Neural progenitor cell (in vitro differentiated cells): ENCODE measurements around the gene ZNF469. TPM values are rescaled to one million over a fixed set of nuclear protein-coding genes. Genes with fewer than 3 reads are reported as not detected.

ENCODE experiments used
- DNase-seq: peaks from one replicate; pipeline ENCODE4 v3.0.0-alpha.2; 2016; ENCODE audit warnings: low spot score
- H2AFZ ChIP-seq: fragments of 200-600 bp; sonication (generic); replicated peaks from 2 replicates; pipeline ENCODE4 v1.6.1; 2016; ENCODE audit warnings: antibody characterized with exemption
- H3F3A ChIP-seq: fragments of 200-600 bp; sonication (generic); 2 replicates; pipeline ENCODE4 v1.6.1; 2016; ENCODE audit warnings: antibody characterized with exemption, low read depth
- H3K27ac ChIP-seq: fragments of 200-600 bp; sonication (generic); 2 replicates; pipeline ENCODE4 v1.5.1; 2016; ENCODE audit warnings: mild to moderate bottlenecking
- H3K27me3 ChIP-seq: fragments of 200-600 bp; sonication (generic); 2 replicates; pipeline ENCODE4 v1.6.1; 2016; ENCODE audit warnings: mild to moderate bottlenecking, moderate library complexity
- H3K36me3 ChIP-seq: fragments of 200-600 bp; sonication (generic); 2 replicates; pipeline ENCODE4 v1.5.1; 2016
- H3K4me1 ChIP-seq: fragments of 200-600 bp; sonication (generic); 2 replicates; pipeline ENCODE4 v1.6.1; 2016; ENCODE audit warnings: mixed run types
- H3K4me2 ChIP-seq: fragments of 200-600 bp; sonication (generic); 2 replicates; pipeline ENCODE4 v1.6.1; 2016
- H3K4me3 ChIP-seq: fragments of 200-600 bp; sonication (generic); 2 replicates; pipeline ENCODE4 v1.5.1; 2016
- H3K79me2 ChIP-seq: fragments of 200-600 bp; sonication (generic); 2 replicates; pipeline ENCODE4 v1.6.1; 2016; ENCODE audit warnings: low read depth
- H3K9ac ChIP-seq: fragments of 200-600 bp; sonication (generic); 2 replicates; pipeline ENCODE4 v1.6.1; 2016
- H3K9me3 ChIP-seq: fragments of 200-600 bp; sonication (generic); 2 replicates; pipeline ENCODE4 v1.5.1; 2016; ENCODE audit warnings: low read depth
- H4K20me1 ChIP-seq: fragments of 200-600 bp; sonication (generic); 2 replicates; pipeline ENCODE4 v1.6.1; 2016; ENCODE audit warnings: low read depth
- H3K27ac Mint-ChIP-seq: 3 replicates; pipeline ENCODE4 v1.8.0; 2021; ENCODE audit warnings: mixed read lengths
- H3K27me3 Mint-ChIP-seq: 2 replicates; pipeline ENCODE4 v1.8.0; 2022; ENCODE audit warnings: low read depth, mild to moderate bottlenecking, inconsistent platforms, moderate library complexity, mixed read lengths; ENCODE audit not compliant: insufficient read depth
- H3K36me3 Mint-ChIP-seq: 3 replicates; pipeline ENCODE4 v1.8.0; 2021; ENCODE audit warnings: mixed read lengths
- H3K4me1 Mint-ChIP-seq: 3 replicates; pipeline ENCODE4 v1.8.0; 2021; ENCODE audit warnings: mixed read lengths
- H3K4me3 Mint-ChIP-seq: 3 replicates; pipeline ENCODE4 v1.8.0; 2021; ENCODE audit warnings: mild to moderate bottlenecking, moderate library complexity, mixed read lengths
- H3K9me3 Mint-ChIP-seq: 3 replicates; pipeline ENCODE4 v1.8.0; 2020; ENCODE audit warnings: mixed read lengths
- CTCF ChIP-seq: fragments of 200-600 bp; sonication (generic); IDR thresholded peaks from 2 replicates; pipeline ENCODE4 v1.5.1; 2017; ENCODE audit warnings: antibody characterized with exemption, mild to moderate bottlenecking
- EZH2 ChIP-seq: fragments of 200-600 bp; sonication (generic); IDR thresholded peaks from 2 replicates; pipeline ENCODE4 v1.6.1; 2017; ENCODE audit warnings: antibody characterized with exemption, mild to moderate bottlenecking, moderate library complexity
- EZH2phosphoT487 ChIP-seq: fragments of 200-600 bp; sonication (generic); IDR thresholded peaks from 2 replicates; pipeline ENCODE4 v1.6.1; 2017; ENCODE audit warnings: antibody characterized with exemption
- total RNA-seq: library from RNA; depleted of rRNA; stranded (reverse); fragments of >200 nt; gene quantifications from 2 replicates; pipeline ENCODE4 v1.2.3, GENCODE V29; 2015; ENCODE audit warnings: low replicate concordance

ZNF469 gene
- total RNA-seq, 1 donor from 2014 or later, result 0.02 TPM

GRCh38 chr16:88415713-88416323 lies 33.1 kb downstream of the ZNF469 start:
- Mint-ChIP-seq H3K27ac (no peak overlapping the region), H3K36me3 (no peaks in the 10 kb centered on the region), H3K27me3 (peaks cover 6% of the 10 kb centered on the region), H3K4me3 (no peak overlapping the region), H3K4me1 (no peaks in the 10 kb centered on the region), H3K9me3 (no peaks in the 10 kb centered on the region)
- no peaks in the 10 kb centered on the region for H3K79me2 ChIP-seq
- no peaks in the 10 kb centered on the region for H3K4me1 ChIP-seq
- H3K4me3 ChIP-seq, result no peak overlapping the region
- no peaks in the 10 kb centered on the region for H3K27me3 ChIP-seq
- H4K20me1 ChIP-seq, result no peaks in the 10 kb centered on the region
- no peak overlapping the region for H3K27ac ChIP-seq
- no peak for DNase-seq
- H3K9me3 ChIP-seq, result no peaks in the 10 kb centered on the region
- no peak overlapping the region for H3K9ac ChIP-seq
- no peak overlapping the region for H3K4me2 ChIP-seq
- TF ChIP-seq CTCF (no peak), EZH2phosphoT487 (no peak), EZH2 (no peak)
- H2AFZ ChIP-seq, result no peak overlapping the region
- H3K36me3 ChIP-seq, result no peaks in the 10 kb centered on the region
- no peaks in the 10 kb centered on the region for H3F3A ChIP-seq

- H3K4me1 ChIP-seq, result no peaks in the 10 kb centered on the region
- H3K79me2 ChIP-seq, result no peaks in the 10 kb centered on the region
- H3K27me3 ChIP-seq, result no peaks in the 10 kb centered on the region
- no peaks in the 10 kb centered on the region for H3K36me3 ChIP-seq
- Mint-ChIP-seq H3K4me1 (no peaks in the 10 kb centered on the region), H3K27ac (no peak overlapping the region), H3K27me3 (peaks cover 6% of the 10 kb centered on the region), H3K9me3 (no peaks in the 10 kb centered on the region), H3K36me3 (no peaks in the 10 kb centered on the region), H3K4me3 (no peak overlapping the region)
- no peak for DNase-seq
- H4K20me1 ChIP-seq, result no peaks in the 10 kb centered on the region
- TF ChIP-seq EZH2 (no peak), EZH2phosphoT487 (no peak), CTCF (no peak)
- no peak overlapping the region for H3K4me3 ChIP-seq
- no peaks in the 10 kb centered on the region for H3K9me3 ChIP-seq
- no peak overlapping the region for H3K27ac ChIP-seq
- no peak overlapping the region for H2AFZ ChIP-seq
- no peak overlapping the region for H3K9ac ChIP-seq
- no peaks in the 10 kb centered on the region for H3F3A ChIP-seq
- no peak overlapping the region for H3K4me2 ChIP-seq
These were observed 33.9 kb downstream of the ZNF469 start for GRCh38 chr16:88416686-88417085.

GRCh38 chr16:88417684-88418476 lies 35.1 kb downstream of the ZNF469 start:
- no peak for TF ChIP-seq EZH2
- no peak for TF ChIP-seq EZH2phosphoT487
- Histone ChIP-seq H3K9ac (no peak overlapping the region), H3K9me3 (no peaks in the 10 kb centered on the region), H3K4me3 (no peak overlapping the region), H3K79me2 (no peaks in the 10 kb centered on the region), H2AFZ (no peak overlapping the region), H3K36me3 (no peaks in the 10 kb centered on the region), H3K27me3 (no peaks in the 10 kb centered on the region), H3K27ac (no peak overlapping the region), H3F3A (no peaks in the 10 kb centered on the region), H4K20me1 (no peaks in the 10 kb centered on the region), H3K4me2 (no peak overlapping the region), H3K4me1 (no peaks in the 10 kb centered on the region)
- DNase-seq, result no peak
- H3K36me3 Mint-ChIP-seq, result no peaks in the 10 kb centered on the region
- H3K27me3 Mint-ChIP-seq, result peaks cover 3% of the 10 kb centered on the region
- no peaks in the 10 kb centered on the region for H3K9me3 Mint-ChIP-seq
- H3K4me3 Mint-ChIP-seq, result no peak overlapping the region
- no peaks in the 10 kb centered on the region for H3K4me1 Mint-ChIP-seq
- H3K27ac Mint-ChIP-seq, result no peak overlapping the region

- Histone ChIP-seq H3K9ac (peak overlapping the region; percentile 1), H3K79me2 (no peaks in the 10 kb centered on the region)
- no peak overlapping the region for H3K4me3 Mint-ChIP-seq
These were observed 36.1 kb downstream of the ZNF469 start for GRCh38 chr16:88418869-88419268.

More at GRCh38 chr16:88418869-88419268, 36.1 kb downstream of the ZNF469 start:
- no peak for TF ChIP-seq CTCF
- TF ChIP-seq EZH2, result no peak
- TF ChIP-seq EZH2phosphoT487, result no peak
- Histone ChIP-seq H3F3A (no peaks in the 10 kb centered on the region), H3K27ac (no peak overlapping the region), H2AFZ (no peak overlapping the region), H4K20me1 (no peaks in the 10 kb centered on the region), H3K4me2 (no peak overlapping the region), H3K36me3 (no peaks in the 10 kb centered on the region), H3K4me3 (no peak overlapping the region), H3K9me3 (no peaks in the 10 kb centered on the region), H3K4me1 (no peaks in the 10 kb centered on the region), H3K27me3 (no peaks in the 10 kb centered on the region)
- Mint-ChIP-seq H3K27me3 (peaks cover 3% of the 10 kb centered on the region), H3K36me3 (no peaks in the 10 kb centered on the region), H3K9me3 (no peaks in the 10 kb centered on the region), H3K27ac (no peak overlapping the region), H3K4me1 (peaks cover under 1% of the 10 kb centered on the region)
- no peak for DNase-seq
